Testis (tissue), 3 donors: ENCODE results near the gene LYPD6B. TPM values are rescaled to one million over a fixed set of nuclear protein-coding genes. Genes with fewer than 3 reads are reported as not detected.

ENCODE experiments used
- DNase-seq: peaks from one replicate; pipeline ENCODE4 v3.0.0-alpha.2; 2019
- H3K27ac ChIP-seq, 2 donors: fragments of 200-600 bp; sonication (generic); one replicate each; pipeline ENCODE4 v1.5.1; 2019
- H3K27me3 ChIP-seq: fragments of 200-600 bp; sonication (generic); one replicate; pipeline ENCODE4 v1.5.1; 2019
- H3K36me3 ChIP-seq: fragments of 200-600 bp; sonication (generic); one replicate; pipeline ENCODE4 v1.5.1; 2017; ENCODE audit warnings: low read depth; ENCODE audit errors: missing control alignments
- H3K4me1 ChIP-seq: fragments of 200-600 bp; sonication (generic); one replicate; pipeline ENCODE4 v1.5.1; 2019
- H3K4me3 ChIP-seq, 2 donors: fragments of 200-600 bp; sonication (generic); one replicate each; pipeline ENCODE4 v1.5.1; 2017 to 2019
- H3K9me3 ChIP-seq: fragments of 200-600 bp; sonication (generic); one replicate; pipeline ENCODE4 v1.5.1; 2017
- POLR2A ChIP-seq: fragments of 450-650 bp; IDR thresholded peaks from one replicate; pipeline ENCODE4 v1.6.1; 2017; ENCODE audit warnings: antibody characterized with exemption, mild to moderate bottlenecking, moderate library complexity
- WGBS, 2 donors: methylation state at CpG; one replicate each; pipeline ENCODE4 v1.1.5; 2018; 5-methylcytosine and 5-hydroxymethylcytosine counted together
- intact Hi-C: fragments of 100-400 bp; cut with DNase I; formaldehyde crosslinking; loops from one replicate; pipeline ENCODE4 v1.15.1; 2023; ENCODE audit warnings: low total_unique reads
- polyA plus RNA-seq: library from polyadenylated mRNA; stranded (reverse); fragments of 350-450 nt; fragmentation: Illumina TruSeq; extraction: RNeasy Lipid Tissue Mini Kit (QIAGEN cat#74804); gene quantifications from one replicate; pipeline ENCODE4 v1.2.3, GENCODE V29; 2014; ENCODE audit warnings: low read depth, low replicate concordance; ENCODE audit not compliant: insufficient read depth
- total RNA-seq, 2 donors: library from RNA; depleted of rRNA; stranded (reverse); fragments of >200 nt; gene quantifications; one replicate each; pipeline ENCODE4 v1.2.3, GENCODE V29; 2016
- TF ChIP-seq, protein P1 (sequence below), 3 experiments: fragments of 450-650 bp in 2 of 3; fragments of 200-600 bp in 1 of 3; sonication (generic) in 1 of 3; IDR thresholded peaks; one replicate each; pipeline ENCODE4 v1.5.1; 2016 to 2019; ENCODE audit warnings: antibody characterized with exemption in 3 of 3, mild to moderate bottlenecking in 2 of 3, moderate library complexity in 1 of 3

Gene LYPD6B
- total and polyA plus RNA-seq, 3 donors from 2014 or later, result 41.9 to 53.0 (median 45.2) TPM

- no peaks in the 10 kb centered on the region for H3K4me1 ChIP-seq
- intact Hi-C loops, result no loop called here
- no peaks in the 10 kb centered on the region for H3K27me3 ChIP-seq
- no peak overlapping the region for H3K4me3 ChIP-seq
- H3K27ac ChIP-seq, result no peak overlapping the region
- no peaks in the 10 kb centered on the region for H3K36me3 ChIP-seq
- TF ChIP-seq, protein P1, sequence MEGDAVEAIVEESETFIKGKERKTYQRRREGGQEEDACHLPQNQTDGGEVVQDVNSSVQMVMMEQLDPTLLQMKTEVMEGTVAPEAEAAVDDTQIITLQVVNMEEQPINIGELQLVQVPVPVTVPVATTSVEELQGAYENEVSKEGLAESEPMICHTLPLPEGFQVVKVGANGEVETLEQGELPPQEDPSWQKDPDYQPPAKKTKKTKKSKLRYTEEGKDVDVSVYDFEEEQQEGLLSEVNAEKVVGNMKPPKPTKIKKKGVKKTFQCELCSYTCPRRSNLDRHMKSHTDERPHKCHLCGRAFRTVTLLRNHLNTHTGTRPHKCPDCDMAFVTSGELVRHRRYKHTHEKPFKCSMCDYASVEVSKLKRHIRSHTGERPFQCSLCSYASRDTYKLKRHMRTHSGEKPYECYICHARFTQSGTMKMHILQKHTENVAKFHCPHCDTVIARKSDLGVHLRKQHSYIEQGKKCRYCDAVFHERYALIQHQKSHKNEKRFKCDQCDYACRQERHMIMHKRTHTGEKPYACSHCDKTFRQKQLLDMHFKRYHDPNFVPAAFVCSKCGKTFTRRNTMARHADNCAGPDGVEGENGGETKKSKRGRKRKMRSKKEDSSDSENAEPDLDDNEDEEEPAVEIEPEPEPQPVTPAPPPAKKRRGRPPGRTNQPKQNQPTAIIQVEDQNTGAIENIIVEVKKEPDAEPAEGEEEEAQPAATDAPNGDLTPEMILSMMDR (IDR thresholded peaks at IDR 0.05), result no peak
- TF ChIP-seq POLR2A, result no peak
- DNase-seq, result no peak
- 59 to 67% methylated on average over 2 of the region's 2 CpGs for WGBS, 2 donors
- H3K9me3 ChIP-seq, result no peaks in the 10 kb centered on the region
Observed at GRCh38 chr2:149152469-149152953, 114.0 kb downstream of the LYPD6B start.

DNA sequence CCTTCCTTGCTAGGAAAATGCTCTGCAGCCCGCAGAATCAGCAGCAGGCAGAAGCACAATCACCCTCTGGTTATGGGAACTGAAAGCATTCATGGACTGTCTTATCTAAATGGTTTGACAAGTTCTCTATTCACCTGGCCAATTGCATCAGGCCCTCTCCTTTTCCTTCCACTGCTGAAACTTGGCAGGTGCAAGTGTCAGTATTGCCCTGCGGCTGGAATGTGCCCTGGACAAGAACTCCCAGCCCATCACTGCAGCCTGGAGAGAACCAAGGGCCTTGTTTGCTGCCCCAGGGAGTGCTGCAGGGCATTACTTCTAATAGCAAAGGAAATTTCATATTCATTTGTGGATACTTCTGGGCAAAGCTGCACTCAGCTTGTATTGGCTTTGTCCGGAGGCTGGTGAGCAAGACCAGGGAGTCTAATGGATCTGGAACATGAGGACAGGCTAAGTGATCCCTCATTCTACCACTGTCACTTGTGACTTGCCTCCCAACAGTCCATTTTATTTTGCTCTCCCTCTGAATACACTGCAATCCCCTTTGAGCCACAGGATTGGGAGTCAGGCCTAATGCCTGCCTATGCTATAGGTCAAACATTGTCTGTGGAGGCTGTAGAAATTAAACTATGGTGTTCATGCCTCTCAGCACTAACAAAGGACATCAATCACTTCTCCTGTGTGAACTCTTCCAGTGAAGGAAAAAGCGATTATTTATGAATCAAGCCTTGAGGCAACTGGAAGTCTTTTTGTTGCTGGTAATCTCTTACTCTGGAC lies 116.9 kb downstream of the LYPD6B start:
- DNase-seq, result no peak
- no peak overlapping the region for H3K27ac ChIP-seq
- no peak overlapping the region for H3K4me3 ChIP-seq
- no peaks in the 10 kb centered on the region for H3K36me3 ChIP-seq
- H3K27me3 ChIP-seq, result no peaks in the 10 kb centered on the region
- H3K9me3 ChIP-seq, result no peaks in the 10 kb centered on the region
- TF ChIP-seq, protein P1 (IDR thresholded peaks at IDR 0.05), result no peak
- TF ChIP-seq POLR2A, result no peak
- 77 to 85% methylated on average over 3 to 4 of the region's 4 CpGs for WGBS, 2 donors
- intact Hi-C loops, result no loop called here
- H3K4me1 ChIP-seq, result no peaks in the 10 kb centered on the region

DNA sequence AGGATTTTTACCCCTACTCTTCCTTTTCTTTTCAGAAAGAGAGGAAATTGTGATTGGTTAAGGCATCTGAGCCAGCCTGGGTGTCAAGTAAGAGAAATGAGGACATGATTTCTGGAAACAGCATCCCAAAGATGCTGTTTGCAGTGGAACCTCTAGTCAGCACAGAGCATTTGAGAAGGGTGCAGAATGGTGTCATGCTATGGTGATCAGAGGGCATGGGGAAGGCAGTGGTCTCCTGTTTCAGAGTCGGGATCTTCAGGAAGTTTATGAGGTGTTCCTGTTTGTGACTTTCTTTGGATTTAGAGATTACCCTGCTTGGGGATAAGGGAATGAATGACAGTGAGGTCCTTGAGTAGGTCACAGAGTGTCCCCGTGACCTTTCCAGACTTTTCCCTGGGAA lies 117.5 kb downstream of the LYPD6B start:
- H3K27ac ChIP-seq, result no peak overlapping the region
- intact Hi-C loops, result no loop called here
- H3K4me1 ChIP-seq, result no peaks in the 10 kb centered on the region
- no peak for TF ChIP-seq POLR2A
- TF ChIP-seq, protein P1 (IDR thresholded peaks at IDR 0.05), result no peak
- no peaks in the 10 kb centered on the region for H3K27me3 ChIP-seq
- DNase-seq, result no peak
- H3K4me3 ChIP-seq, result no peak overlapping the region
- no peaks in the 10 kb centered on the region for H3K36me3 ChIP-seq
- no peaks in the 10 kb centered on the region for H3K9me3 ChIP-seq
- 68 to 72% methylated on average over 2 of the region's 2 CpGs for WGBS, 2 donors

DNA sequence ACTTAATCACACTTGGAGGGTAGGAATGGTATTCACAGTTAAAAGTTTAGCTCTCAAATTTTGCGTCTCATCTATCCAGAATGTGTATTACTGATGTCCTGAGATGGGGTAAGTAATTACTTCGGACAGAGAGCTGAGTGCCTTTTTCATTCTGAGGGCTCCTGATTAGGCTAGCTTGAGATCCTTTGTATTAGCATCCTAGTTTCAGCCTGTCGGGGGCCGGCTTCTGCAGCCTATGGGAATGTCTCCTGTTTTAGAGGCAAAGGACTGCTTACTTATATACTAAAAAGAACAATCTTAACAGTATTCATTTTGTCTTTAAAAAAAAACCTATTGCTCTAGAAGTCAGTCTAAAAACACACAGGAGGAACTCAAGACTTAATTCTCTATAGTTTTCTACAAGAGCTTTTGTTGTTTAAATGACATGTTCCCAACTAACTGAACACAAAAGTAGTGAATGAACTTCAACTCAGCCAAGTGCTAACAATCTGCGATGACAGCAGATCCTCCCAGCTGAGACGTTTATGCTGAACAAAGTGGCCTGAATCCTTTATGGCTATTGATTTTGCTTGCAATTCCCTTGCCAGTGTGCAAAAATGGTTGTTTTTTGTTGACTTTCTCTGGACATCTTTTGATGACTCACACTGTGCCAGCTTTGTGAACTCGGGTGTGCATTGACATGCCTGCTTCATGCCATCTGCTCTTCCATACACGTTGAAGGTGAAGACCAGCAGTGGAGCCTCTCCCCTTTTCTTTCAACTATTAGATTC lies 118.7 kb downstream of the LYPD6B start:
- Histone ChIP-seq H3K4me3 (no peak overlapping the region), H3K36me3 (no peaks in the 10 kb centered on the region), H3K9me3 (no peaks in the 10 kb centered on the region), H3K27ac (no peak overlapping the region), H3K4me1 (no peaks in the 10 kb centered on the region), H3K27me3 (no peaks in the 10 kb centered on the region)
- WGBS, 2 donors, result 81 to 82% methylated on average over 8 of the region's 8 CpGs
- no peak for TF ChIP-seq POLR2A
- TF ChIP-seq, protein P1 (IDR thresholded peaks at IDR 0.05), result no peak
- intact Hi-C loops, result no loop called here
- no peak for DNase-seq
